Measurements from ENCODE around the gene ZNF74.

GRCh38 chr22:20398420-20398819 lies 4.5 kb downstream of the ZNF74 start:
- TF ChIP-seq, protein P1, sequence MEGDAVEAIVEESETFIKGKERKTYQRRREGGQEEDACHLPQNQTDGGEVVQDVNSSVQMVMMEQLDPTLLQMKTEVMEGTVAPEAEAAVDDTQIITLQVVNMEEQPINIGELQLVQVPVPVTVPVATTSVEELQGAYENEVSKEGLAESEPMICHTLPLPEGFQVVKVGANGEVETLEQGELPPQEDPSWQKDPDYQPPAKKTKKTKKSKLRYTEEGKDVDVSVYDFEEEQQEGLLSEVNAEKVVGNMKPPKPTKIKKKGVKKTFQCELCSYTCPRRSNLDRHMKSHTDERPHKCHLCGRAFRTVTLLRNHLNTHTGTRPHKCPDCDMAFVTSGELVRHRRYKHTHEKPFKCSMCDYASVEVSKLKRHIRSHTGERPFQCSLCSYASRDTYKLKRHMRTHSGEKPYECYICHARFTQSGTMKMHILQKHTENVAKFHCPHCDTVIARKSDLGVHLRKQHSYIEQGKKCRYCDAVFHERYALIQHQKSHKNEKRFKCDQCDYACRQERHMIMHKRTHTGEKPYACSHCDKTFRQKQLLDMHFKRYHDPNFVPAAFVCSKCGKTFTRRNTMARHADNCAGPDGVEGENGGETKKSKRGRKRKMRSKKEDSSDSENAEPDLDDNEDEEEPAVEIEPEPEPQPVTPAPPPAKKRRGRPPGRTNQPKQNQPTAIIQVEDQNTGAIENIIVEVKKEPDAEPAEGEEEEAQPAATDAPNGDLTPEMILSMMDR (conservative IDR thresholded peaks at IDR 0.05): no peak
- TF ChIP-seq ZFX (IDR thresholded peaks at IDR 0.05): no peak
